Stimulated activated CD4-positive, alpha-beta T cell treated with anti-CD3 and anti-CD28 coated beads, TNF-alpha, amount 100 ng/mL, for 4 hours (primary cell): ENCODE data around the gene TMEM250.
"Not testable (repeated sequence)": the region's sequence is repeated elsewhere in the genome, so short reads cannot be mapped to it uniquely, and the experiment has no call there.

ENCODE experiments used
- DNase-seq, 3 experiments: peaks; one replicate each; pipeline ENCODE4 v3.0.0-alpha.2; 2020; ENCODE audit warnings: low read depth in 3 of 3

The TMEM250 gene

GRCh38 chr9:136118320-136119060, at the start of gene TMEM250:
TSS of gene TMEM250 (minus strand) at chr9:136118875. CDS start at chr9:136116900, 1,975 bp downstream.
- DNase-seq = peak; percentile 94 to 96 (median 95)

GRCh38 chr9:136163248-136163850, 44.7 kb upstream of the TMEM250 start:
- no peak for DNase-seq

GRCh38 chr9:136160995-136161610, 42.4 kb upstream of the TMEM250 start:
- no peak for DNase-seq

GRCh38 chr9:136160381-136160841, 41.7 kb upstream of the TMEM250 start:
- DNase-seq = no peak

- no peak for DNase-seq
Measured at GRCh38 chr9:136159851-136160250, 41.2 kb upstream of the TMEM250 start.

GRCh38 chr9:136157477-136158265, 39.0 kb upstream of the TMEM250 start:
- DNase-seq = no peak

GRCh38 chr9:136156209-136157120, 37.8 kb upstream of the TMEM250 start:
- no peak for DNase-seq

- no peak for DNase-seq
Measured at GRCh38 chr9:136155576-136155975, 36.9 kb upstream of the TMEM250 start.

GRCh38 chr9:136154943-136155342, 36.3 kb upstream of the TMEM250 start:
- DNase-seq = no peak

- no peak for DNase-seq
Measured at GRCh38 chr9:136153381-136154065, 34.8 kb upstream of the TMEM250 start.

- DNase-seq = no peak
Measured at GRCh38 chr9:136152931-136153330, 34.3 kb upstream of the TMEM250 start.

- DNase-seq = no peak
Measured at GRCh38 chr9:136152543-136152866, 33.8 kb upstream of the TMEM250 start.

GRCh38 chr9:136151848-136152542, 33.3 kb upstream of the TMEM250 start:
- no peak for DNase-seq

- no peak for DNase-seq
Measured at GRCh38 chr9:136151214-136151804, 32.6 kb upstream of the TMEM250 start.

- DNase-seq = not testable (repeated sequence)
Measured at GRCh38 chr9:136150664-136151213, 32.1 kb upstream of the TMEM250 start.

GRCh38 chr9:136149853-136150252, 31.2 kb upstream of the TMEM250 start:
- DNase-seq = no peak

- DNase-seq = no peak
Measured at GRCh38 chr9:136149337-136149736, 30.7 kb upstream of the TMEM250 start.

- no peak for DNase-seq
Measured at GRCh38 chr9:136148766-136149165, 30.1 kb upstream of the TMEM250 start.
